OCI-M2 (cell line): ENCODE data around the gene CYP4F3.
A peak's percentile ranks its signal among the peaks of the same experiment; 100 is the strongest.
"Not testable (repeated sequence)": the region's sequence is repeated elsewhere in the genome, so short reads cannot be mapped to it uniquely, and the experiment has no call there.

ENCODE experiments used
- DNase-seq: peaks from one replicate; lab custom pipeline; 2025; ENCODE audit not compliant: unreplicated experiment; lab: John Stamatoyannopoulos, UW

Gene CYP4F3

GRCh38 chr19:15640294-15640903 lies at the start of gene CYP4F3:
Gene CYP4F3, plus strand, starts transcription at chr19:15640897. Its CDS starts 519 bp downstream, at chr19:15641416.
- no peak for DNase-seq

GRCh38 chr19:15591796-15592195 lies 48.9 kb upstream of the CYP4F3 start:
- no peak for DNase-seq

GRCh38 chr19:15592506-15592905 lies 48.2 kb upstream of the CYP4F3 start:
- not testable (repeated sequence) for DNase-seq

GRCh38 chr19:15593766-15594165 lies 46.9 kb upstream of the CYP4F3 start:
- DNase-seq = not testable (repeated sequence)

GRCh38 chr19:15595069-15595468 lies 45.6 kb upstream of the CYP4F3 start:
- no peak for DNase-seq

- DNase-seq = not testable (repeated sequence)
Observed at GRCh38 chr19:15607978-15608925, 32.4 kb upstream of the CYP4F3 start.

- DNase-seq = no peak
Observed at GRCh38 chr19:15609261-15609660, 31.4 kb upstream of the CYP4F3 start.

GRCh38 chr19:15612342-15612741 lies 28.4 kb upstream of the CYP4F3 start:
- no peak for DNase-seq

GRCh38 chr19:15613338-15613737 lies 27.4 kb upstream of the CYP4F3 start:
- DNase-seq = no peak

- no peak for DNase-seq
Observed at GRCh38 chr19:15614507-15615379, 26.0 kb upstream of the CYP4F3 start, which contains the start of gene CYP4F8. Gene CYP4F8, plus strand, starts transcription at chr19:15615218. Its CDS starts 399 bp downstream, at chr19:15615617.

- DNase-seq = no peak
Observed at GRCh38 chr19:15615526-15615925, 25.2 kb upstream of the CYP4F3 start.

- DNase-seq = no peak
Observed at GRCh38 chr19:15616183-15616582, 24.5 kb upstream of the CYP4F3 start.

- no peak for DNase-seq
Observed at GRCh38 chr19:15616627-15617270, 23.9 kb upstream of the CYP4F3 start.

GRCh38 chr19:15618321-15618720 lies 22.4 kb upstream of the CYP4F3 start:
- no peak for DNase-seq

GRCh38 chr19:15621801-15622200 lies 18.9 kb upstream of the CYP4F3 start:
- DNase-seq = no peak

GRCh38 chr19:15622991-15623390 lies 17.7 kb upstream of the CYP4F3 start:
- DNase-seq = no peak

- DNase-seq = peak; percentile 7
Observed at GRCh38 chr19:15623711-15624318, 16.9 kb upstream of the CYP4F3 start.

GRCh38 chr19:15628236-15629002 lies 12.3 kb upstream of the CYP4F3 start:
- no peak for DNase-seq
